NT2/D1 (cell line): Measurements from ENCODE around the gene SERPINE2.

ENCODE experiments used
- DNase-seq: peaks from one replicate; pipeline ENCODE4 v3.0.0-alpha.2; 2011; ENCODE audit warnings: low read depth, low spot score
- H3K27me3 ChIP-seq: 2 replicates; pipeline ENCODE4 v1.6.0; 2011; ENCODE audit warnings: mild to moderate bottlenecking; ENCODE audit not compliant: insufficient read length, insufficient read depth
- H3K36me3 ChIP-seq: 2 replicates; pipeline ENCODE4 v1.6.1; 2011; ENCODE audit warnings: mild to moderate bottlenecking, low read length, mixed read lengths; ENCODE audit not compliant: insufficient read depth, insufficient read length
- H3K4me1 ChIP-seq: 2 replicates; pipeline ENCODE4 v1.5.1; 2011; ENCODE audit not compliant: insufficient read depth, insufficient read length
- H3K4me3 ChIP-seq: 2 replicates; pipeline ENCODE4 v1.5.1; 2011; ENCODE audit warnings: low read depth; ENCODE audit not compliant: insufficient read length
- H3K9ac ChIP-seq: 2 replicates; pipeline ENCODE4 v1.6.0; 2011; ENCODE audit warnings: low read depth; ENCODE audit not compliant: insufficient read length
- H3K9me3 ChIP-seq: 2 replicates; pipeline ENCODE4 v1.5.1; 2011; ENCODE audit warnings: mild to moderate bottlenecking, low read length; ENCODE audit not compliant: insufficient read depth
- SUZ12 ChIP-seq: IDR thresholded peaks from 2 replicates; pipeline ENCODE4 v1.6.1; 2011; ENCODE audit not compliant: insufficient read length, insufficient read depth; ENCODE audit errors: extremely low read depth
- YY1 ChIP-seq: IDR thresholded peaks from 2 replicates; pipeline ENCODE4 v1.6.1; 2011; ENCODE audit not compliant: insufficient read length, insufficient read depth
- ZNF274 ChIP-seq: IDR thresholded peaks from 2 replicates; pipeline ENCODE4 v1.6.1; 2011; ENCODE audit warnings: mild to moderate bottlenecking, low read depth, low read length

The SERPINE2 gene

GRCh38 chr2:223997938-223998337 lies 41.1 kb downstream of the SERPINE2 start:
- no peak overlapping the region for H3K4me3 ChIP-seq
- H3K9me3 ChIP-seq: 0 out of 2 replicates have a peak, but pooled peaks cover 7% of the 10 kb centered on the region
- no peak overlapping the region for H3K9ac ChIP-seq
- no peaks in the 10 kb centered on the region for H3K27me3 ChIP-seq
- no peak for DNase-seq
- no peaks in the 10 kb centered on the region for H3K4me1 ChIP-seq
- TF ChIP-seq SUZ12 (no peak), ZNF274 (no peak), YY1 (no peak)
- H3K36me3 ChIP-seq: peaks cover 68% of the 10 kb centered on the region

GRCh38 chr2:223996391-223996790 lies 42.7 kb downstream of the SERPINE2 start:
- Histone ChIP-seq H3K36me3 (peaks cover 69% of the 10 kb centered on the region), H3K4me1 (no peaks in the 10 kb centered on the region), H3K27me3 (no peaks in the 10 kb centered on the region), H3K4me3 (no peak overlapping the region), H3K9ac (no peak overlapping the region), H3K9me3 (0 out of 2 replicates have a peak, but pooled peaks cover 7% of the 10 kb centered on the region)
- TF ChIP-seq YY1 (no peak), ZNF274 (no peak), SUZ12 (no peak)
- no peak for DNase-seq

DNA sequence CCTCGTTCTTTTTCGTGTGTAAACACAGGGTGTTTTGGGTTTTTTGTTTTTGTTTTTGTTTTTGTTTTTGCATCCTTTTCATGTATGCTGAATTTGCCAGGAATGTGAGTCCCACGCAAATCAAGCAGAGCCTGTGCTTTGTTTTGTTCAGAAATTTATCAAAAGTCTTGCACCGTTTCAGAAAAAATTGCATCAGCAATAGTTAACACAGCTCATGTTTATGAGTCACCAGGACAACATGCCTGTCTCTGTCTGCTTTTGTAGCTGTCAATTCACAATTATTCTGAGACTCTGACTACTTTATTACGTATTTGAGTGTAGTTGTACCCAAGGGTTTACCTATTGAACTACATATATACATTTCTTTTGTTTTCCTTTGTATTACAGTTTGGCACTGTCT lies 43.5 kb downstream of the SERPINE2 start:
- Histone ChIP-seq H3K36me3 (peaks cover 71% of the 10 kb centered on the region), H3K9me3 (no peaks in the 10 kb centered on the region), H3K4me3 (no peak overlapping the region), H3K4me1 (no peaks in the 10 kb centered on the region), H3K27me3 (no peaks in the 10 kb centered on the region), H3K9ac (no peak overlapping the region)
- DNase-seq: no peak
- TF ChIP-seq SUZ12: no peak
- TF ChIP-seq YY1: no peak

DNA sequence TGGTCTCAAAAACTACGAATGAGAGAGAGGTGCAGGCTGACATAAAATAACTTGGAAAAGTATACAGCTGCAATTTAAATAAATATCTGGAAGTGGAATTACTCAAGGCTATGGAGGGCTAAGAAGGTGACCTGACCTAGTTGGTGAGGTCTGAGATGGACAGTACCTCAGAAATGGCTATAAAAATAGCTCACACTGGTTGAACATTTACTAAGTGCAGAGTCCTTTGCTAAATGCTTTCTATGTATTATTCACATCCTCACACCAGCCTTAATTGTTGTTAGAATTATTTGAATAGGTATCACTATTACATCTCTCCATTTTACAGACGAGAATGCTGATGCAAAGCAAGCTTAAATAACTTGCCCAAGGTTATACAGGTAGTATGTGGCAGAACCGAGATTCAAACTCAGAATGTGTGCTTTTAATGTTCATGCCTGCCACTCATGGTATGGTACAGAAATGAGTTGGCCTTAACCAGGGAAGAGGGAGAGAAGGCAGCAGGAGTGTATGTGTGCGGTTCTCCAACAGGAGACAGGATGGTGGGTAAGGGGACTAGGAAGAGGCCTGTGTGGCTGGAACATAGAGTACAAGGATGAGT lies 44.4 kb downstream of the SERPINE2 start:
- TF ChIP-seq ZNF274: no peak
- no peak for DNase-seq
- Histone ChIP-seq H3K9me3 (no peaks in the 10 kb centered on the region), H3K9ac (no peak overlapping the region), H3K36me3 (peaks cover 71% of the 10 kb centered on the region), H3K4me1 (no peaks in the 10 kb centered on the region), H3K27me3 (no peaks in the 10 kb centered on the region), H3K4me3 (no peak overlapping the region)

- Histone ChIP-seq H3K4me3 (no peak overlapping the region), H3K9me3 (no peaks in the 10 kb centered on the region), H3K4me1 (no peaks in the 10 kb centered on the region), H3K9ac (no peak overlapping the region), H3K36me3 (peaks cover 69% of the 10 kb centered on the region), H3K27me3 (no peaks in the 10 kb centered on the region)
- peak; percentile 83 for DNase-seq
- TF ChIP-seq SUZ12 (no peak), ZNF274 (no peak), YY1 (no peak)
Observed at GRCh38 chr2:223993634-223994232, 45.4 kb downstream of the SERPINE2 start.

- DNase-seq: no peak
- Histone ChIP-seq H3K27me3 (no peaks in the 10 kb centered on the region), H3K4me3 (no peak overlapping the region), H3K9me3 (no peaks in the 10 kb centered on the region), H3K4me1 (no peaks in the 10 kb centered on the region), H3K9ac (no peak overlapping the region), H3K36me3 (peaks cover 68% of the 10 kb centered on the region)
- TF ChIP-seq ZNF274 (no peak), YY1 (no peak), SUZ12 (no peak)
Observed at GRCh38 chr2:223991611-223992010, 47.5 kb downstream of the SERPINE2 start.

GRCh38 chr2:223989856-223990232 lies 49.2 kb downstream of the SERPINE2 start:
- H3K9ac ChIP-seq: no peak overlapping the region
- no peak for DNase-seq
- H3K4me1 ChIP-seq: no peaks in the 10 kb centered on the region
- peaks cover 66% of the 10 kb centered on the region for H3K36me3 ChIP-seq
- H3K27me3 ChIP-seq: no peaks in the 10 kb centered on the region
- no peaks in the 10 kb centered on the region for H3K9me3 ChIP-seq
- no peak for TF ChIP-seq ZNF274
- TF ChIP-seq YY1: no peak
- no peak for TF ChIP-seq SUZ12
- no peak overlapping the region for H3K4me3 ChIP-seq
